HEK293 (cell line): ENCODE results near the gene RSRC1.

ENCODE experiments used
- CTCF ChIA-PET: fragments of 350-600 bp; formaldehyde crosslinking; extraction: SDS; loops from one replicate; lab custom pipeline; 2021; ENCODE audit warnings: antibody characterized with exemption; lab: Yijun Ruan, JAX
- POLR2A ChIA-PET: fragments of 300-600 bp; formaldehyde crosslinking; extraction: SDS; loops from one replicate; lab custom pipeline; 2020; ENCODE audit warnings: antibody characterized with exemption, inconsistent platforms; lab: Yijun Ruan, JAX
- H3K27ac ChIP-seq: fragments of 200-500 bp; sonication (Bioruptor generic); 2 replicates; pipeline ENCODE4 v1.5.1; 2014; ENCODE audit warnings: low read depth, low read length, control low read depth, inconsistent platforms; ENCODE audit errors: extremely low read depth
- H3K36me3 ChIP-seq, 2 experiments: fragments of 200-500 bp in 1 of 2; sonication (Bioruptor generic) in 1 of 2; 1 replicate in 1 of 2; 2 replicates in 1 of 2; pipeline ENCODE4 v1.5.1; 2014 to 2017; ENCODE audit warnings: inconsistent platforms in 2 of 2, low read length in 2 of 2; ENCODE audit not compliant: control insufficient read depth in 2 of 2, insufficient read depth in 1 of 2
- H3K4me1 ChIP-seq: fragments of 200-500 bp; sonication (Bioruptor generic); 2 replicates; pipeline ENCODE4 v1.5.1; 2014; ENCODE audit warnings: mild to moderate bottlenecking, low read length, inconsistent platforms; ENCODE audit not compliant: control insufficient read depth, insufficient read depth
- H3K4me3 ChIP-seq: 2 replicates; pipeline ENCODE4 v1.5.1; 2011; ENCODE audit warnings: low read depth, mild to moderate bottlenecking, control low read depth, low read length, moderate library complexity
- H3K9me3 ChIP-seq: fragments of 200-500 bp; sonication (Bioruptor generic); 2 replicates; pipeline ENCODE4 v1.5.1; 2014; ENCODE audit warnings: low read depth, low read length, inconsistent platforms; ENCODE audit not compliant: control insufficient read depth, insufficient read depth
- EGR2 ChIP-seq: fragments of 450-650 bp; formaldehyde crosslinking; IDR thresholded peaks from 2 replicates; pipeline ENCODE4 v1.5.1; 2016; ENCODE audit warnings: low read depth, missing biosample characterization, missing genetic modification characterization
- INSM2 ChIP-seq: fragments of 450-650 bp; formaldehyde crosslinking; IDR thresholded peaks from 2 replicates; pipeline ENCODE4 v1.5.1; 2016; ENCODE audit warnings: missing biosample characterization, missing genetic modification characterization
- REST ChIP-seq: fragments of 450-650 bp; formaldehyde crosslinking; IDR thresholded peaks from 2 replicates; pipeline ENCODE4 v1.5.1; 2016; ENCODE audit warnings: missing biosample characterization, missing genetic modification characterization
- SCRT1 ChIP-seq: fragments of 450-650 bp; formaldehyde crosslinking; IDR thresholded peaks from 2 replicates; pipeline ENCODE4 v1.5.1; 2016; ENCODE audit warnings: missing biosample characterization, missing genetic modification characterization, borderline replicate concordance
- SCRT2 ChIP-seq: fragments of 450-650 bp; formaldehyde crosslinking; IDR thresholded peaks from 2 replicates; pipeline ENCODE4 v1.5.1; 2016; ENCODE audit warnings: missing biosample characterization, missing genetic modification characterization
- TSHZ1 ChIP-seq: fragments of 450-650 bp; formaldehyde crosslinking; IDR thresholded peaks from 2 replicates; pipeline ENCODE4 v1.5.1; 2016; ENCODE audit warnings: missing biosample characterization, missing genetic modification characterization, borderline replicate concordance
- ZBTB6 ChIP-seq: fragments of 450-650 bp; formaldehyde crosslinking; IDR thresholded peaks from 2 replicates; pipeline ENCODE4 v1.5.1; 2017; ENCODE audit warnings: missing biosample characterization, missing genetic modification characterization
- ZFP41 ChIP-seq: fragments of 450-650 bp; formaldehyde crosslinking; IDR thresholded peaks from 2 replicates; pipeline ENCODE4 v1.5.1; 2016; ENCODE audit warnings: missing biosample characterization, missing genetic modification characterization, borderline replicate concordance
- ZFP69B ChIP-seq: fragments of 450-650 bp; formaldehyde crosslinking; IDR thresholded peaks from 2 replicates; pipeline ENCODE4 v1.5.1; 2016; ENCODE audit warnings: missing biosample characterization, missing genetic modification characterization
- ZNF10 ChIP-seq: fragments of 450-650 bp; formaldehyde crosslinking; IDR thresholded peaks from 2 replicates; pipeline ENCODE4 v1.5.1; 2017; ENCODE audit warnings: missing biosample characterization, missing genetic modification characterization
- ZNF16 ChIP-seq: fragments of 450-650 bp; formaldehyde crosslinking; IDR thresholded peaks from 2 replicates; pipeline ENCODE4 v1.5.1; 2016; ENCODE audit warnings: low read depth, missing biosample characterization, missing genetic modification characterization
- ZNF292 ChIP-seq: fragments of 450-650 bp; formaldehyde crosslinking; IDR thresholded peaks from 2 replicates; pipeline ENCODE4 v1.5.1; 2016; ENCODE audit warnings: low read depth, missing biosample characterization, missing genetic modification characterization, borderline replicate concordance
- ZNF302 ChIP-seq: fragments of 450-650 bp; formaldehyde crosslinking; IDR thresholded peaks from 2 replicates; pipeline ENCODE4 v1.5.1; 2016; ENCODE audit warnings: missing biosample characterization, missing genetic modification characterization, low read depth
- ZNF350 ChIP-seq: fragments of 450-650 bp; formaldehyde crosslinking; IDR thresholded peaks from 2 replicates; pipeline ENCODE4 v1.5.0; 2017; ENCODE audit warnings: missing biosample characterization, mild to moderate bottlenecking, missing genetic modification characterization
- ZNF366 ChIP-seq: fragments of 450-650 bp; formaldehyde crosslinking; conservative IDR thresholded peaks from 2 replicates; pipeline ENCODE4 v1.5.1; 2016; ENCODE audit warnings: missing biosample characterization, missing genetic modification characterization
- ZNF37A ChIP-seq: fragments of 450-650 bp; IDR thresholded peaks from 2 replicates; pipeline ENCODE4 v1.5.1; 2018; ENCODE audit warnings: missing biosample characterization, missing genetic modification characterization
- ZNF426 ChIP-seq: fragments of 450-650 bp; formaldehyde crosslinking; IDR thresholded peaks from 2 replicates; pipeline ENCODE4 v1.5.1; 2017; ENCODE audit warnings: missing biosample characterization, missing genetic modification characterization, mild to moderate bottlenecking, inconsistent platforms, moderate library complexity
- ZNF513 ChIP-seq: fragments of 450-650 bp; IDR thresholded peaks from 2 replicates; pipeline ENCODE4 v1.5.1; 2018; ENCODE audit warnings: missing biosample characterization, missing genetic modification characterization
- ZNF530 ChIP-seq: fragments of 450-650 bp; formaldehyde crosslinking; IDR thresholded peaks from 2 replicates; pipeline ENCODE4 v1.5.1; 2016; ENCODE audit warnings: low read depth, missing biosample characterization, missing genetic modification characterization
- ZNF654 ChIP-seq: fragments of 450-650 bp; formaldehyde crosslinking; IDR thresholded peaks from 2 replicates; pipeline ENCODE4 v1.5.1; 2016; ENCODE audit warnings: low read depth, missing biosample characterization, missing genetic modification characterization
- ZNF677 ChIP-seq: fragments of 450-650 bp; IDR thresholded peaks from 2 replicates; pipeline ENCODE4 v1.5.0; 2018; ENCODE audit warnings: missing biosample characterization, mild to moderate bottlenecking, missing genetic modification characterization, moderate library complexity

Gene RSRC1

GRCh38 chr3:158420654-158421396 lies 310.9 kb downstream of the RSRC1 start:
- Histone ChIP-seq H3K27ac (no peak overlapping the region), H3K36me3 (no peaks in the 10 kb centered on the region), H3K4me1 (no peaks in the 10 kb centered on the region), H3K9me3 (no peaks in the 10 kb centered on the region), H3K4me3 (no peak overlapping the region)
- TF ChIP-seq ZNF677 (tag by site-specific recombination) (no peak), ZNF513 (no peak), TSHZ1 (tag by site-specific recombination) (no peak), ZNF37A (no peak), ZNF292 (tag by site-specific recombination) (no peak), INSM2 (tag by site-specific recombination) (no peak), ZNF366 (tag by site-specific recombination) (no peak), ZNF302 (tag by site-specific recombination) (no peak), ZBTB6 (tag by site-specific recombination) (no peak), ZNF350 (tag by site-specific recombination) (no peak), ZNF16 (tag by site-specific recombination) (no peak), ZFP69B (tag by site-specific recombination) (no peak), EGR2 (tag by site-specific recombination) (no peak), ZNF10 (tag by site-specific recombination) (no peak)
- ChIA-PET CTCF (interaction anchor here (1.2 kb wide), 1 partner anchor 14 kb away, joined by 7 read pairs; no protein-coding TSS in a partner anchor), POLR2A (no interaction called here)

GRCh38 chr3:158430448-158430847 lies 320.6 kb downstream of the RSRC1 start:
- POLR2A ChIA-PET, result no interaction called here
- no peak overlapping the region for H3K4me3 ChIP-seq
- TF ChIP-seq ZFP41 (no peak), SCRT2 (peak; percentile 44; the same call in 1 of the 2 replicates), REST (tag by site-specific recombination) (no peak), ZNF426 (tag by site-specific recombination) (no peak), SCRT1 (tag by site-specific recombination) (0 out of 2 replicates have a peak, but pooled peaks have one; percentile 15), INSM2 (tag by site-specific recombination) (no peak), ZNF654 (tag by site-specific recombination) (no peak), ZNF530 (tag by site-specific recombination) (no peak)

More at GRCh38 chr3:158430448-158430847, 320.6 kb downstream of the RSRC1 start:
- CTCF ChIA-PET, result interaction anchor here (0.9 kb wide), 1 partner anchor 824 kb away, joined by 3 read pairs; no protein-coding TSS in a partner anchor
- no peaks in the 10 kb centered on the region for H3K36me3 ChIP-seq
- H3K9me3 ChIP-seq, result no peaks in the 10 kb centered on the region
- H3K27ac ChIP-seq, result no peak overlapping the region
- H3K4me1 ChIP-seq, result no peaks in the 10 kb centered on the region
